ENCODE results near the gene PAX7.

The PAX7 gene

GRCh38 chr1:18722270-18722669 is 91.6 kb downstream of the PAX7 start:
- Histone ChIP-seq H4K20me1 (ENCODE audit: insufficient read depth, low read length) (no peaks in the 10 kb centered on the region), H3K4me3 (ENCODE audit: low read length) (no peak overlapping the region), H3K4me2 (ENCODE audit: low read length) (no peak overlapping the region), H3K4me1 (ENCODE audit: low read length) (no peaks in the 10 kb centered on the region), H3K79me2 (ENCODE audit: low read length) (no peaks in the 10 kb centered on the region), H3K27ac (ENCODE audit: low read length) (no peak overlapping the region), H3K9ac (ENCODE audit: low read length) (no peak overlapping the region), H3K27me3 (ENCODE audit: low read depth, low read length) (no peaks in the 10 kb centered on the region), H3K9me3 (ENCODE audit: insufficient read depth, low read length) (no peaks in the 10 kb centered on the region), H2AFZ (ENCODE audit: low read depth, low read length) (no peak overlapping the region), H3K36me3 (replicated peaks; ENCODE audit: low read depth, low read length) (no peaks in the 10 kb centered on the region)
- no peak for TF ChIP-seq CTCF (IDR thresholded peaks at IDR 0.05; ENCODE audit: low read depth, low read length)
- TF ChIP-seq EZH2phosphoT487 (IDR thresholded peaks at IDR 0.05; ENCODE audit: low read depth) = no peak

- Histone ChIP-seq H3K27me3 (ENCODE audit: low read depth, low read length) (no peaks in the 10 kb centered on the region), H3K27ac (ENCODE audit: low read length) (no peak overlapping the region), H3K9ac (ENCODE audit: low read length) (no peak overlapping the region), H3K4me3 (ENCODE audit: low read length) (no peak overlapping the region), H2AFZ (ENCODE audit: low read depth, low read length) (no peak overlapping the region), H3K9me3 (ENCODE audit: insufficient read depth, low read length) (no peaks in the 10 kb centered on the region), H3K36me3 (replicated peaks; ENCODE audit: low read depth, low read length) (no peaks in the 10 kb centered on the region), H3K4me2 (ENCODE audit: low read length) (no peak overlapping the region), H3K4me1 (ENCODE audit: low read length) (no peaks in the 10 kb centered on the region), H4K20me1 (ENCODE audit: insufficient read depth, low read length) (no peaks in the 10 kb centered on the region), H3K79me2 (ENCODE audit: low read length) (no peaks in the 10 kb centered on the region)
- no peak for TF ChIP-seq CTCF (IDR thresholded peaks at IDR 0.05; ENCODE audit: low read depth, low read length)
These were observed 92.6 kb downstream of the PAX7 start for GRCh38 chr1:18723206-18723605.

GRCh38 chr1:18723701-18724411 is 93.2 kb downstream of the PAX7 start:
- Histone ChIP-seq H3K9ac (ENCODE audit: low read length) (no peak overlapping the region), H4K20me1 (ENCODE audit: insufficient read depth, low read length) (no peaks in the 10 kb centered on the region), H3K27ac (ENCODE audit: low read length) (no peak overlapping the region), H3K27me3 (ENCODE audit: low read depth, low read length) (no peaks in the 10 kb centered on the region), H3K9me3 (ENCODE audit: insufficient read depth, low read length) (no peaks in the 10 kb centered on the region), H2AFZ (ENCODE audit: low read depth, low read length) (no peak overlapping the region), H3K4me2 (ENCODE audit: low read length) (no peak overlapping the region), H3K4me3 (ENCODE audit: low read length) (no peak overlapping the region), H3K79me2 (ENCODE audit: low read length) (no peaks in the 10 kb centered on the region), H3K4me1 (ENCODE audit: low read length) (no peaks in the 10 kb centered on the region), H3K36me3 (replicated peaks; ENCODE audit: low read depth, low read length) (no peaks in the 10 kb centered on the region)
- TF ChIP-seq EZH2phosphoT487 (IDR thresholded peaks at IDR 0.05; ENCODE audit: low read depth) = no peak
- TF ChIP-seq CTCF (IDR thresholded peaks at IDR 0.05; ENCODE audit: low read depth, low read length) = no peak

- H3K9ac ChIP-seq (ENCODE audit: low read length) = no peak overlapping the region
- H3K9me3 ChIP-seq (ENCODE audit: insufficient read depth, low read length) = no peaks in the 10 kb centered on the region
- H3K36me3 ChIP-seq (replicated peaks; ENCODE audit: low read depth, low read length) = no peaks in the 10 kb centered on the region
- no peaks in the 10 kb centered on the region for H3K27me3 ChIP-seq (ENCODE audit: low read depth, low read length)
- no peak overlapping the region for H2AFZ ChIP-seq (ENCODE audit: low read depth, low read length)
- H3K79me2 ChIP-seq (ENCODE audit: low read length) = no peaks in the 10 kb centered on the region
- no peaks in the 10 kb centered on the region for H3K4me1 ChIP-seq (ENCODE audit: low read length)
- H3K4me3 ChIP-seq (ENCODE audit: low read length) = no peak overlapping the region
- TF ChIP-seq CTCF (IDR thresholded peaks at IDR 0.05; ENCODE audit: low read depth, low read length) (no peak), EZH2phosphoT487 (IDR thresholded peaks at IDR 0.05; ENCODE audit: low read depth) (no peak)
- no peaks in the 10 kb centered on the region for H4K20me1 ChIP-seq (ENCODE audit: insufficient read depth, low read length)
- H3K27ac ChIP-seq (ENCODE audit: low read length) = no peak overlapping the region
- H3K4me2 ChIP-seq (ENCODE audit: low read length) = no peak overlapping the region
These were observed 94.2 kb downstream of the PAX7 start for GRCh38 chr1:18724801-18725200.
